Pons (tissue), 1 donor: ENCODE measurements around the gene RCL1.

ENCODE experiments used
- DNase-seq: peaks from one replicate; pipeline ENCODE4 v3.0.0-alpha.2; 2016; ENCODE audit warnings: low spot score

Gene RCL1

GRCh38 chr9:4811824-4812223 lies 19.1 kb downstream of the RCL1 start:
- DNase-seq: no peak

DNA sequence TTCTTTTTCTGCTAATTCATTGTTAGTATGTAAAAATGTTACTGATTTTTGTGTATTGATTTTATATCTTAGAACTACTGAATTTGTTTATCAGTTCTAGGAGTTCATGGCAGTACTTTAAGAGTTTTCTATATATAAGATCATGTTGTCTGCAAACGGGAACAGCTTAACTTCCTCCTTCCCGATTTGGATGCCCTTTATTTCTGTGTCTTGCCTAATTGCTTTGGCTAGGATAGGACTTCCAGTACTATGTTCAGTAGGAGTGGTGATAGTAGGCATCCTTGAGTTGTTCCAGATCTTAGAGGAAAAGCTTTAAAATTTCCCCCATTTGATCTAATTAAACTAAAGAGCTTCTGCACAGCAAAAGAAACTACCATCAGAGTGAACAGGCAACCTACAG lies 20.1 kb downstream of the RCL1 start:
- DNase-seq: no peak

GRCh38 chr9:4814913-4815312 lies 22.2 kb downstream of the RCL1 start:
- no peak for DNase-seq

DNA sequence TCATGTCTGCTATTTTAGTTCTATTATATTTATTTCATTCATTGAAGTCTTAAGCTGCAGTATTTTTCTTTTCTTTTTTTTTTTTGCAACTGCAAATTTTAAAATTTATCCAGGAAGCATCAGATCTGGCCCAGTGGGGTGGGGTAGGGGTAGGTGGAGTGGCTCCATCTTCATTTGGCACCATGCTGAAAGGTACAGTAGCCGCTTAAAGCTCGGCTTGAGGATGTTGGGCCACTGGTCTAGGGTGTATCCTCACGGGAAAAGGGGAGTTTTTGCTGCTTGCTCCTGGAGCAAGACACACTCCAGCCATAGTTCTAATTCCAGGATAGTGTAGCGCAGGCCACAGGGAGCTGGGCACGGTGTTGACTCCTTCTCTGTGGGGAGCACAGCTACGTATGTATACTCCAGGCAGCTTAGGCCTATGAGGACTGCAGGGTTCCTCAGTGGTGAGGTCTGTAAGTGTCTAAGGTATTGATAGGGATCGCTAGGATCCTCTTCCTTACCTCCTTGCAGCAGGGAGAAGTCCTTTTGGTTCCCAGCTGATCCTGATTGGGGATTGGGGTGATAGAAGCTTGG lies 22.7 kb downstream of the RCL1 start:
- no peak for DNase-seq

DNA sequence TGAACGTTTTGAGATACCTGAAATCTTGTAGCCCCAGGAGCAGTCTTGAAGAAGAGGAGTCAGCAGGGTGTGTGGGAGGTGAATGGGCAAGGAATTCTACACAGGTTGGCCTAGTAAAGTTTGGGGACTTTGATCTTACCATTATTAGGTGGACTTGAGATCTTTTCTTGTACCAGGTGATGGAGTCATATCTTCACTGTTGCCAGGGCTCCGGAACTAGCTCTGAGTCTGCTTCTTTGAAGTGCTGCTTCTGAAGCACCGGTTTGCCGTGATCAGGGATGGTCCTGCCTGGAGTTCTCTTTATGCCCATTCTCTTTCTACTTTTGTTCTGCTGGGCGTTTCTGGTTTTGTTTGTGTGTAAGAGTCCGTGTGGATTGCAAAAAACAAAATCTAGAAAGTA lies 27.4 kb downstream of the RCL1 start:
- no peak for DNase-seq

DNA sequence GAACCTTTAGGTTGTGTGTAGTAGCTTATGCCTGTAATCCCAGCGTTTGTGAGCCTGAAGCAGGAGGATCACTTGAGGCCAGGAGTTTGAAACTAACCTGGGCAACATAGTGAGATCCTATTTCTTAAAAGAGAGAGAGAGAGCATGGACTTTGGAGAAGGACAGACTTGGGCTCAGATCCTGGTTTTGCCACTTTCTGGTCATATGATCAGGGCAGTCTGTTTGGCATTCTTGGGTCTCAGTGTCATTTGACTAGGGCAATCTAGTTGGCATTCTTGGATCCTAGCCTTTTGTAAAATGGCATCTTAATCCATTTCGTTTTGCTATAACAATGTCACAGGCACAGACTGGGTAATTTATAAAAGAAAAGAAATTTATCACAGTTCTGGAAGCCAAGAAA lies 28.4 kb downstream of the RCL1 start:
- no peak for DNase-seq

- no peak for DNase-seq
Observed at GRCh38 chr9:4822057-4822456, 29.3 kb downstream of the RCL1 start.

DNA sequence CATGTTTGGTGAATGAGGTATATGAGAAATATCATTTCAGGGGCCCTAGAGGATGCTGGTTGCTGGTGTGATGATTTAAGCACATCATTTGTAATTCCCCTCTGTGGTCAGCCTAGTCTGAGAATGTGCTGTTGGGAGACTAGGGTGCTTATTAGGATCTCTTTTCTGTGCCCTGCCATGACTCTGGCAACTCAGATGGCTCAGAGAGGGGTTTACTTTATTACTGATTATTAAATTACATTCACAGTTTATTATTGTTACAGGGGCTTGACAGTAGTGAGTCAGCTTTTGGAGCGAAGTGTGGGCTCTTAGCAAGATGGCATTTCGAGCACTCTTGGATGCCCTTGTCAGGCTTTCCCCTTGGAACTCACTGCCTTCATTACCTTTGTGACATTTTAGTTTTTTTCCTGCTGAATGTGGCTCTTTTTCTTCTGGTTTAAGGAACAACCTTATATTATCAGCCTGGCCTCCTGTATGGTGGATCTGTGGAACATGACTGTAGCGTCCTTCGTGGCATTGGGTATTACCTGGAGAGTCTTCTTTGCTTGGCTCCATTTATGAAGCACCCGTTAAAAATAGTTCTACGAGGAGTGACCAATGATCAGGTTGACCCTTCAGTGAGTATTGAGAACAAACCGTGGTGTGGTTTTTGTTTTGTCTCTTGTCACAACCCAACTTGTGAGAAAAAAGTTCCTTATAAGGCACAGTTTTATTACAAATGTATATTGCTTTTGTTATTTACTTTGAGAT lies 33.8 kb downstream of the RCL1 start:
- no peak for DNase-seq

DNA sequence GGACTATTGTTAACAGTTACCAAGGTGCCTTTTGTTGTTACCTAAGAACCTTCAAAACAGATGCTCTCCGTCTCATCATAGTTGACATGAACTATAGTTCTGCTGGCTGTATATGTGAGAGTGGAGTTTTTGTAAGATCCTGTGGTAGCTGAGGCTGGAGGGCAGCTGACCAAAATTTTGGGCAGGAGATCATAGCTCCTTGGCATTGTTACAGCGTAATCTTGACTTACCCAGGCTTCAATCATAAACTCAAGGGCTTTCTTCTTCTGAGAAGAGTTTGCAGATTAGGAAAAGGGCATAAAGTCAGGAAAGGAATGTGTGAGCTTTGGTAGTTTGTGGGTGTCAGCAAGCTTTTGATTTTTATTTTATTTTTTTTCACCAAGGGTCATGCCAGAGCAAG lies 34.5 kb downstream of the RCL1 start:
- DNase-seq: no peak

DNA sequence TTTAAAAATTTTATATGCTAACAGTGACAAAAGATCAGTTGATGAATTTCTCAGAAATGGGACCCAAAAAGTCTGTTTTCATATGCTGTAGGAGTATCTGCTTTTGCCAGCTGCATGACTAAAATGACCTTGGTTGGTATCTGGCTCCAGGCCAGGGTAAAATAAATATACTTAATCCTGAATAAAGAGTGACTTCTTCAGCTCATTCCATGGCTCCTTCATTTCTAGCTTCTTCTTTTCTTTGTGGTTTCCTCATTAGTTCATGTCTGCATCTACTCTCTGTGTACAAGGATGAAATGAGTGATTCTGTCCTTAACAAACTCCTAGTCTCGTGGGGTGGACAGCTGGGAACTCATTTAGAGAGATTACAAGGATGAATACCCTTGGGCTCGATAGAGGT lies 36.0 kb downstream of the RCL1 start:
- no peak for DNase-seq

DNA sequence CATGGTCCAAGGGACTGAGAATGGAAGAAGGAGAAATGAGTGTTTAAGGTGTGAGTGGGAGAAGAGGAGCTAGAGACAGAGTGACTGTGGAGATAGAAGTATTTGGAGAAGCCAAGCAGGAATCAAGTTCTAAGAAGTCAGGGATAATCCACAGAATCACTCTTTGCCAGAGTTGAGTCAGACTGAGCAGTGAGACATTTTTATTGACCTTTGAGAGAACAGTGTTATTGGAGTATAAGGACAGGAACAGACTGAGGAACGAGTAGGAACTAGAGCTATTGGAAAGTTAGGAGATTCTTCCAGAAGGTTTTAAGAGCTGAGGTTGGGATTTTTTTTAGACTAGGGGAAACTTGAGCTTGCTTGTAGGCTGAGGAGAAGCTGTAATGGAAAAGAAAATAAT lies 37.2 kb downstream of the RCL1 start:
- no peak for DNase-seq

DNA sequence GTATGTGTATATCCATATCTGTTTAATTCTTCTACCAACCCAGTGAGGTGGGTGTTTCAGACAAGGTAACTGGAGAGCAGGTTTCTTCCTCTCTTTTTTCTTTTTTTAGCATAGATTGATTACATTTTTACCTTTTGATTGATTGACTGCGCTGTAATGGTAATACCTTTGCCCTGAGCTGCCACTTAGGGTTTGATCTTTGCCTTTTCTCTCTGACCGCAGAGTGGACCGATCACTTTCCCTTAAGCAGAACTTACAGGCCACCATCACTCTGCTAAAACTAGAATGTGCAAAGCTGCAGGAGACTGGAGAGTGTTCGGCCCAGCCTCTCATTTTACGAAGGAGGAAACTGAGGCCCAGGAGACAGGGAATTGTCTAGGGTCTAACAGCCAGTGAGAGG lies 38.0 kb downstream of the RCL1 start:
- no peak for DNase-seq

DNA sequence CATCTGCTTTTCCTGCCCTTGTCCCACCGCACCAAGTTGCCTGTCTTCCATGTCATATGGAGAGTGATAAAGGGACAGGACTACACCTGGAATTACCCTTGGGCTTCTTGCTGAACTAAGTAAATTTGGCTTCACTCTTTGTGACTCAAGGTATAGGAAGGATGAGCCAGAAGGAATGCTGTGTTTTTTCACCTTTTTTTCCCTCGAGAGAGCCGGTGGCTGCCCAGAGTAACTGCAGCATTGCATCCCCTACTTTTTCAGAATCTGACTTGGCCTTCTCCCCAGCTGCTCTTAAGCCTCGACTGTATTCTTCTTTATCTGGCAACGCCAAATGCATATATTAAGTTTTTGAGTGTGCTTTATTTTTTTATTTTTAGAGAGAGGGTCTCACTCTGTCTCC lies 38.4 kb downstream of the RCL1 start:
- DNase-seq: no peak

- no peak for DNase-seq
Observed at GRCh38 chr9:4831944-4832343, 39.2 kb downstream of the RCL1 start.

GRCh38 chr9:4832786-4833579 lies 40.2 kb downstream of the RCL1 start:
- DNase-seq: peak; percentile 9

- DNase-seq: peak; percentile 11
Observed at GRCh38 chr9:4833781-4834560, 41.2 kb downstream of the RCL1 start.

DNA sequence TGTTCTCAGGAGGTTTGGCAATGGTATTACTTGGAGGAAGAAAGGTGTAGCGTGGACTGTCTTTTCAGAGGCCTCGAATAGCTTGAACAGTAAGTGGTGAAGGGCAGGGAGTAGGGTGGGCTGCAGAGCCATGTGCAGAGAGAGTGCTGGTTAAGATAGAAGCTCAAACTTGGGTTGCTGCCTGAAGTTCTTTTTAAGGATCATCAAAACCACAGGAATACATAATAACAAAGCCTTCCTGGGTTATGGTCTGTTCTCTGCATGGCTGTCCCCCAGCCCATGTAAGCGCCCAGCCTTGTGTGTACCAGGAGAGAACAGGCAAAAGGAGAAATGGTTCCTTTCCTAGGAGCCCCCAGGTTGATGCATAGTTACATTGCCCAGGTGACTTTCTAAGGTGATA lies 43.9 kb downstream of the RCL1 start:
- DNase-seq: no peak

DNA sequence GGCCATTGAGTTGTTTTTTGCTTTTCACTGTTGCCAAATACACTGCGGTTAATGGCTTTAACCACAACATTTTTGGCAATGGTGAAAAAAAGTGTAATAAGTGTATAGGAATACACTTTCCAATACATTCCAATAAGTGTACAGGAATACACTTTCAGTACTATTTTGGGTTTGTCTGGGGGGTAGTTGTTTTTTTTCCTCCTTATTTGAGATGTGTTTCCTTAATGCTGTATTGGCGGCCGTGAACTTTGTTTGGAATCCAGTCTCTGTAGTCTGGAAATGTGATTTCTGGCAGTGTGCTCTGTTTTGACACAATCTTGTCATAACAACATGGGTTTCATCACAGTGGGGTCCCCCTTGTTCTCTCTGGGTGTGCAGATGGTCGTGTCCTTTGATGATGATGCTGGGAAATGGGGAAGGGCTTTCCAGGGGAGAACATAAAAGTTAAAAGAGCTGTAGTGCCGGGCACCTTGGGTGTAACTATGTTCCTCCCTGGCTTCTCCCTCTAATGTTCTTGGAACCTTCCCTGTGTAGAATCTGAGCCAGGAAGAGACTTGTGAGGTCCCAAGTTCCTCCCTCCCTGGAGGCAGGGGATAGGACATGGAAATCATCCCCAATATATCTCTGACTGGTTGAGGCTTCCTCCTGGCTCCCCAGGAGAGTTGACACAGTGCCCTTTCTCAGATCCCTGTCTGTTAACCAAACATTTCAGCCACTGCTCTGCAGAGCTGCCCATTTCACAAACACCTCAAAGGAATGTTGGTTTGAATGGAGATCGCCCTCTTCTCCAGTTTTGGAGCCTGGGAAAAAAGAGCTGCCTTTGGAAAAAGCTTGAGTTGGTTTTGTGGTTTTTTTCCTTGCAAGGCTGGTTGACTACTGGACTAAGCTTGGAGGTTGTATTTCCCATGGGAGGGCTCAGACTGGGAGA lies 44.8 kb downstream of the RCL1 start:
- DNase-seq: peak; percentile 43

GRCh38 chr9:4838189-4838546 lies 45.4 kb downstream of the RCL1 start:
- DNase-seq: no peak

- no peak for DNase-seq
Observed at GRCh38 chr9:4839470-4839912, 46.7 kb downstream of the RCL1 start.

DNA sequence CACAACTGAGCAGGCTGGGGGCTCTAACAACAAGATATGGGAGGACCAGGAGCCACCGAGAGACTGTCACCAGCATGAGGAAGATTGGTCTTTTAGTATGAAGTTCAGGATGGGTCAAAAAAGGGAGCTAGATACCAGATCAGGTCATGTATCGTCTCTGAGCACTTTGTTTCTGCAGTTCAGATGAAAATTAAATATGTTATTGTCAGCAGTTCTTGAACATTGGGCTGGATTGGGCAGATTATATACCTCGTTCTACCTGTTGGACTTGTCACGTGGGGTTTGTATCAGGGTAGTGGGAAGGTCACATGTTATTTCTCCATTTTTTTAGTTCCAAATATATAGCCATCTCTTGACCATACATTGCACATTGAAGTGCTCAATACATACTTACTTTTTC lies 47.3 kb downstream of the RCL1 start:
- no peak for DNase-seq
